ENCODE results near the gene MIAT.

Gene MIAT

GRCh38 chr22:26663374-26663923 is 6.1 kb downstream of the MIAT start (continued):
- TF ChIP-seq ZEB2 (tag by site-specific recombination; IDR thresholded peaks at IDR 0.05), result no peak
- TF ChIP-seq ZNF510 (tag by site-specific recombination; IDR thresholded peaks at IDR 0.05; ENCODE audit: insufficient replicate concordance), result no peak
- TF ChIP-seq ZNF664 (tag by site-specific recombination; IDR thresholded peaks at IDR 0.05), result no peak
- no peak for TF ChIP-seq ZNF311 (tag by site-specific recombination; IDR thresholded peaks at IDR 0.05; ENCODE audit: borderline replicate concordance)

GRCh38 chr22:26665813-26666231 is 8.4 kb downstream of the MIAT start:
- CTCF ChIA-PET, result interaction anchor here (0.5 to 7.2 kb wide), 18 partner anchors 7 to 1194 kb away, joined by 3 to 61 read pairs (median 4); partner anchors contain the start of genes MIAT and TFIP11
- TF ChIP-seq ZNF416 (tag by site-specific recombination; IDR thresholded peaks at IDR 0.05), result no peak
- TF ChIP-seq ZNF560 (tag by site-specific recombination; IDR thresholded peaks at IDR 0.05; ENCODE audit: borderline replicate concordance), result no peak
- TF ChIP-seq ZNF639 (tag by site-specific recombination; IDR thresholded peaks at IDR 0.05), result no peak
- 0 out of 2 replicates have a peak, but pooled peaks have one; percentile 20 for TF ChIP-seq REST (tag by site-specific recombination; IDR thresholded peaks at IDR 0.05)
- no peak for TF ChIP-seq ZNF350 (tag by site-specific recombination; IDR thresholded peaks at IDR 0.05)
- no peak for TF ChIP-seq RBAK (tag by site-specific recombination; IDR thresholded peaks at IDR 0.05)
- POLR2A ChIA-PET, result interaction anchor here (1.3 kb wide), 1 partner anchor 154 kb away, joined by 3 read pairs; the partner anchor contains the start of gene TFIP11
- Histone ChIP-seq H3K4me1 (ENCODE audit: control insufficient read depth, insufficient read depth, low read length) (no peaks in the 10 kb centered on the region), H3K27ac (ENCODE audit: extremely low read depth, low read depth, low read length) (no peak overlapping the region), H3K4me3 (ENCODE audit: low read depth, low read length) (no peak overlapping the region), H3K36me3 (ENCODE audit: control insufficient read depth in 2 of 2, insufficient read depth in 1 of 2, low read length in 2 of 2) (no peaks in the 10 kb centered on the region), H3K9me3 (ENCODE audit: control insufficient read depth, insufficient read depth, low read depth, low read length) (no peaks in the 10 kb centered on the region)

- CTCF ChIA-PET, result interaction anchor here (0.6 to 7.2 kb wide), 2 partner anchors 161 to 301 kb away, joined by 4 to 61 read pairs; no protein-coding TSS in a partner anchor
- POLR2A ChIA-PET, result no interaction called here
- H3K9me3 ChIP-seq (ENCODE audit: control insufficient read depth, insufficient read depth, low read depth, low read length), result no peaks in the 10 kb centered on the region
- no peaks in the 10 kb centered on the region for H3K36me3 ChIP-seq (ENCODE audit: control insufficient read depth in 2 of 2, insufficient read depth in 1 of 2, low read length in 2 of 2)
- TF ChIP-seq ZSCAN4 (tag by site-specific recombination; IDR thresholded peaks at IDR 0.05) (peak; percentile 97), KLF16 (tag by site-specific recombination; IDR thresholded peaks at IDR 0.05) (no peak), ZNF837 (tag by site-specific recombination; IDR thresholded peaks at IDR 0.05) (no peak), ZNF302 (tag by site-specific recombination; IDR thresholded peaks at IDR 0.05; ENCODE audit: low read depth) (no peak)
- H3K4me1 ChIP-seq (ENCODE audit: control insufficient read depth, insufficient read depth, low read length), result no peaks in the 10 kb centered on the region
- no peak overlapping the region for H3K4me3 ChIP-seq (ENCODE audit: low read depth, low read length)
- H3K27ac ChIP-seq (ENCODE audit: extremely low read depth, low read depth, low read length), result no peak overlapping the region
These were observed 9.8 kb downstream of the MIAT start for GRCh38 chr22:26667140-26667539.

Measured in HEK293 (cell line).